ENCODE results near the gene MRPS34. TPM values are rescaled to one million over a fixed set of nuclear protein-coding genes. Genes with fewer than 3 reads are reported as not detected.
A peak's percentile ranks its signal among the peaks of the same experiment; 100 is the strongest.

Gene MRPS34
- total and polyA plus RNA-seq, 9 of the 15 experiments (the other 6 are each of a cell fraction or from before 2014, with no cell fraction given), result 5.2 to 334 (median 92.8) TPM

- TF ChIP-seq ZNF699 (CRISPR knock-in tag; IDR thresholded peaks at IDR 0.05; ENCODE audit: insufficient replicate concordance), result no peak
- TF ChIP-seq DMBX1 (CRISPR knock-in tag; IDR thresholded peaks at IDR 0.05; ENCODE audit: borderline replicate concordance), result peak; percentile 60; the same call in 1 of the 2 replicates
- peak; percentile 87 for TF ChIP-seq PHF20 (IDR thresholded peaks at IDR 0.05; ENCODE audit: partially characterized antibody)
- TF ChIP-seq POLR2B (IDR thresholded peaks at IDR 0.05; ENCODE audit: low read depth, partially characterized antibody), result peak; percentile 70
- peak; percentile 53 for TF ChIP-seq U2AF1 (optimal IDR thresholded peaks at IDR 0.05; ENCODE audit: low read depth, low read length)
- TF ChIP-seq TAF15 (IDR thresholded peaks at IDR 0.05; ENCODE audit: low read depth, low read length), result no peak
- TF ChIP-seq ZNF609 (CRISPR knock-in tag; IDR thresholded peaks at IDR 0.05; ENCODE audit: borderline replicate concordance), result peak; percentile 92
- peak; percentile 40; the same call in 1 of the 2 replicates for TF ChIP-seq HLTF (IDR thresholded peaks at IDR 0.05)
- no peak for TF ChIP-seq PYGO2 (tag; IDR thresholded peaks at IDR 0.05)
- no peak for TF ChIP-seq TBL1XR1 (IDR thresholded peaks at IDR 0.05; ENCODE audit: low read length in 2 of 2)
- TF ChIP-seq GABPB1 (CRISPR knock-in tag; IDR thresholded peaks at IDR 0.05), result peak; percentile 99
- no peak for TF ChIP-seq TCFL5 (CRISPR knock-in tag; conservative IDR thresholded peaks at IDR 0.05)
- TF ChIP-seq RBM14 (IDR thresholded peaks at IDR 0.05; ENCODE audit: borderline replicate concordance, insufficient read depth, low read depth, low read length), result 0 out of 2 replicates have a peak, but pooled peaks have one; percentile 40
- 0 out of 2 replicates have a peak, but pooled peaks have one; percentile 31 for TF ChIP-seq ZNF232 (CRISPR knock-in tag; IDR thresholded peaks at IDR 0.05)
- TF ChIP-seq UBTF (IDR thresholded peaks at IDR 0.05; ENCODE audit: borderline replicate concordance in 1 of 2, low read depth in 2 of 2, low read length in 2 of 2), result peak; percentile 95 to 97
- TF ChIP-seq SMAD3 (CRISPR knock-in tag; conservative IDR thresholded peaks at IDR 0.05), result no peak
- TF ChIP-seq NCOA2 (IDR thresholded peaks at IDR 0.05; ENCODE audit: partially characterized antibody in 2 of 2), result no peak
- TF ChIP-seq ZEB2 (IDR thresholded peaks at IDR 0.05), result peak; percentile 91
- peak; percentile 86 for TF ChIP-seq SUPT5H (IDR thresholded peaks at IDR 0.05)
- TF ChIP-seq KDM1A (IDR thresholded peaks at IDR 0.05), result no peak
- TF ChIP-seq ZNF311 (CRISPR knock-in tag; IDR thresholded peaks at IDR 0.05), result no peak
- TF ChIP-seq ZNF12 (CRISPR knock-in tag; IDR thresholded peaks at IDR 0.05), result 0 out of 2 replicates have a peak, but pooled peaks have one; percentile 70
These were observed at the start of gene MRPS34 (continued) for GRCh38 chr16:1772908-1773702.
